Right lobe of liver (tissue), 6 donors: Measurements from ENCODE around the gene UBA6. TPM values are rescaled to one million over a fixed set of nuclear protein-coding genes. Genes with fewer than 3 reads are reported as not detected.

Experiments used
- ATAC-seq, 4 donors: fragments of 200-7000 bp; cut with Tn5 transposase; one replicate each; pipeline ENCODE4 v1.9.1; 2020; ENCODE audit warnings: mild to moderate bottlenecking in 4 of 4, moderate library complexity in 4 of 4
- DNase-seq, 3 donors: peaks; one replicate each; pipeline ENCODE4 v3.0.0-alpha.2; 2020
- H3K27ac ChIP-seq, 3 donors: fragments of 200-600 bp; one replicate each; pipeline ENCODE4 v1.8.0; 2022
- H3K27me3 ChIP-seq, 2 donors: fragments of 200-600 bp; one replicate each; pipeline ENCODE4 v1.8.0; 2022
- H3K36me3 ChIP-seq, 4 donors: fragments of 200-600 bp; sonication (generic) in 1 of 4; one replicate each; pipeline versions ENCODE4 v1.5.1 to v1.8.0; 2017 to 2022; ENCODE audit warnings: control low read depth in 1 of 4
- H3K4me1 ChIP-seq, 4 donors: fragments of 200-600 bp; sonication (generic) in 1 of 4; one replicate each; pipeline versions ENCODE4 v1.5.1 to v1.8.0; 2017 to 2022; ENCODE audit warnings: control low read depth in 1 of 4
- H3K4me3 ChIP-seq, 3 donors: fragments of 200-600 bp; one replicate each; pipeline ENCODE4 v1.8.0; 2022
- H3K9me3 ChIP-seq, 4 donors: fragments of 200-600 bp; sonication (generic) in 1 of 4; one replicate each; pipeline versions ENCODE4 v1.5.1 to v1.8.0; 2017 to 2022; ENCODE audit warnings: control low read depth in 1 of 4
- POLR2A ChIP-seq: fragments of 450-650 bp; IDR thresholded peaks from one replicate; pipeline ENCODE4 v1.6.1; 2017; ENCODE audit warnings: antibody characterized with exemption, mild to moderate bottlenecking
- WGBS: methylation state at CpG from one replicate; pipeline ENCODE4 v1.1.6; 2018; ENCODE audit warnings: low coverage, low lambda C conversion rate; ENCODE audit not compliant: insufficient coverage; ENCODE audit errors: missing lambda C conversion rate; 5-methylcytosine and 5-hydroxymethylcytosine counted together
- intact Hi-C, 2 donors: fragments of 100-400 bp; cut with DNase I; formaldehyde crosslinking; loops; one replicate each; pipeline versions ENCODE4 v1.11.2 to v1.14.1; 2022
- total RNA-seq, 6 experiments: library from RNA; depleted of rRNA in 2 of 6; stranded (reverse); fragments of >200 nt in 2 of 6; fragmentation: NEBNext Ultra II Directional in 3 of 6; extraction: Animal tissue kit (Norgen Biotek cat#: 25700) in 3 of 6; gene quantifications; one replicate each; pipeline versions ENCODE4 v1.1.0 to v1.2.4, GENCODE V29; 2016 to 2023
- TF ChIP-seq, protein P1 (sequence below), 4 donors: fragments of 200-600 bp in 3 of 4; fragments of 450-650 bp in 1 of 4; IDR thresholded peaks; one replicate each; pipeline versions ENCODE4 v1.5.1 to v1.8.0; 2016 to 2022; ENCODE audit warnings: antibody characterized with exemption in 4 of 4, mild to moderate bottlenecking in 2 of 4
- donor health status: DM: no; HTN: yes; CAD: no.
- donor health status: DM: no; HTN: no; CAD: no.
- donor health status: DM: no; HTN: no; CAD: no.
- donor health status: DM: no; HTN: yes; CAD: no.
- donor health status: DM: no; HTN: yes; CAD: no.

The UBA6 gene
- total RNA-seq, 6 experiments from 2014 or later: 17.5 to 46.5 (median 24.7) TPM

DNA sequence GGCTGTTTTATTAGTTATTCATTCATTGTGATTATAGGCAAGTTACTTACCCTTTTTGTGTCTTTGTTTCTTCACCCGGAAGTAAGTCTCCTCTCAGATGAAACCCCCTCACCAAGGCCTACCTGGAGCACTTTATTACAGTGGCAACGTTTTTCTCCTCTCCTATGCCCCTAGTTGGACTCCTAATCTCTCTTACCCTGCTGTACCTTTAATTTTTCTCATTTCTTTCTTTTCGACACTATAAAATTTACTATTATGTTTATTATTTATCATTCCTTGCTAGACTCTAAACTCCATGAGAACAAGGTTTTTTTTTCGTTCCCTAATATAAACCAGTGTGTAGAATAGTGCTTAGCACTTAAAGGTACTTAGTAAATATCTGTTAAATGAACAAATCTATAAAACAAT is 124.9 kb downstream of the UBA6 start:
- H3K36me3 ChIP-seq: no peaks in the 10 kb centered on the region
- H3K27me3 ChIP-seq: no peaks in the 10 kb centered on the region
- H3K4me3 ChIP-seq: no peak overlapping the region
- intact Hi-C loops: no loop called here
- no peaks in the 10 kb centered on the region for H3K9me3 ChIP-seq
- no peak overlapping the region for H3K27ac ChIP-seq
- no peaks in the 10 kb centered on the region for H3K4me1 ChIP-seq
- DNase-seq (no peak), ATAC-seq (no peak)
- TF ChIP-seq, protein P1, sequence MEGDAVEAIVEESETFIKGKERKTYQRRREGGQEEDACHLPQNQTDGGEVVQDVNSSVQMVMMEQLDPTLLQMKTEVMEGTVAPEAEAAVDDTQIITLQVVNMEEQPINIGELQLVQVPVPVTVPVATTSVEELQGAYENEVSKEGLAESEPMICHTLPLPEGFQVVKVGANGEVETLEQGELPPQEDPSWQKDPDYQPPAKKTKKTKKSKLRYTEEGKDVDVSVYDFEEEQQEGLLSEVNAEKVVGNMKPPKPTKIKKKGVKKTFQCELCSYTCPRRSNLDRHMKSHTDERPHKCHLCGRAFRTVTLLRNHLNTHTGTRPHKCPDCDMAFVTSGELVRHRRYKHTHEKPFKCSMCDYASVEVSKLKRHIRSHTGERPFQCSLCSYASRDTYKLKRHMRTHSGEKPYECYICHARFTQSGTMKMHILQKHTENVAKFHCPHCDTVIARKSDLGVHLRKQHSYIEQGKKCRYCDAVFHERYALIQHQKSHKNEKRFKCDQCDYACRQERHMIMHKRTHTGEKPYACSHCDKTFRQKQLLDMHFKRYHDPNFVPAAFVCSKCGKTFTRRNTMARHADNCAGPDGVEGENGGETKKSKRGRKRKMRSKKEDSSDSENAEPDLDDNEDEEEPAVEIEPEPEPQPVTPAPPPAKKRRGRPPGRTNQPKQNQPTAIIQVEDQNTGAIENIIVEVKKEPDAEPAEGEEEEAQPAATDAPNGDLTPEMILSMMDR (IDR thresholded peaks at IDR 0.05): no peak
- TF ChIP-seq POLR2A: no peak
- WGBS: 57% methylated on average over 4 of the region's 4 CpGs

DNA sequence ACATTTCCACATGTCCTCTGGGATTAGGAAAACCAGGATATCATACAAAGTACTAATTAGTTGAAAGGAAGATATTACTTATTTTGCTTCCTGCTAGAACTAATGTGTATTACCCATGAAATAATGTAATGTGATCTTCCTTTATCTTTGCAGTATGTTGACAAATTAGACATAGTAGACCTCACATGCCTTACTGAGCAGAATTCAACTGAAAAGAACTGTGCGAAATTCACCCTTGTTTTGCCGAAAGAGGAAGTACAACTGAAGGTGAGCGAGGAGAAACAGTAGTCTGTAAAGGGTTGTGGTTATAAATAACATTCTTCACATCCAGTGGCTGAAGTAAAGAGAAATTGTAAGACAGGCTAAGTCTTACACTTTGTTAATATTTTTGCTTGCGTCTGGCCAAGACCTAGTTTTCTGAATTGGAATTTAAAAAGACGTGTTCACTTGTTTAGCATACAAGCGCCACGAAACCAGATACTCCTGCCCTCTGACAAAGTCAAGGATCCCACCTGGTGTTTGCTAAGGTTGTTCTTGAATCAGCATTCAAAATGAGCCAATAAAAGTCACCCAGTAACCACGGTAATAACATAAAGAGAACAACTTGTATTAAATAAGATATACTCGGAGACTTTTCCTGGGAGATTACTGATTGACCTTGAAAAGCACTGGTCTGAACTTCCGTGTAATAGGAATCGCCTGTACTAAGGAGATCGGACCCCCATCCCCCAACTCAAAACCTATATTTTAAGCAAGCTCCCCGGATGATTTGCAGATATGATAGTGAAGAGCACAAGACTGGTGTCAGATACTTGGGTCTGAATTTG is 125.5 kb downstream of the UBA6 start:
- Histone ChIP-seq H3K4me1 (no peaks in the 10 kb centered on the region), H3K4me3 (no peak overlapping the region), H3K9me3 (no peaks in the 10 kb centered on the region), H3K36me3 (no peaks in the 10 kb centered on the region), H3K27ac (no peak overlapping the region), H3K27me3 (no peaks in the 10 kb centered on the region)
- TF ChIP-seq, protein P1 (IDR thresholded peaks at IDR 0.05): no peak
- no peak for TF ChIP-seq POLR2A
- no peak for ATAC-seq
- WGBS: 74% methylated on average over 13 of the region's 13 CpGs
- DNase-seq: no peak
- intact Hi-C loops: no loop called here

DNA sequence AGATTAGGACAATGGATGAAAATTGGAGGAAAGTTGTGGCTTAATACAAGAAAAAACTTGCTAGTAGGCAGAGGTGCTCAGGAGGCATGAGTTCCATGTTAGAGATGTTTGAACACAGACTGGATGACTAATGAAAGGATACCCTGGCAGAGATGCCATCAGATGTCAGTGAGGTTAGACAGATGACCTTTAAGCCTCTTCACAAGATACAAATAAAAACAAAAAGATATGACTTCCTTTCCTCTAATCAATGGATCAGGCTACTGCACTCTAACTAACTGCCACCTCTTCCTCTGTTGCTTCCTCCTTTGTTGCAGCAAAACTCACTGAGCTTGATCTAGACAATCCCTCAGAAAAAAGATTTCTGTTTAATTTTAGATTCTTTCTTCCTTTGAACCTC is 127.8 kb downstream of the UBA6 start:
- no peaks in the 10 kb centered on the region for H3K9me3 ChIP-seq
- TF ChIP-seq, protein P1 (IDR thresholded peaks at IDR 0.05): no peak
- no peak for TF ChIP-seq POLR2A
- intact Hi-C loops: no loop called here
- no peaks in the 10 kb centered on the region for H3K4me1 ChIP-seq
- H3K27ac ChIP-seq: no peak overlapping the region
- no peak overlapping the region for H3K4me3 ChIP-seq
- no peaks in the 10 kb centered on the region for H3K27me3 ChIP-seq
- peak in 1 of 4 donors; percentile 45 for ATAC-seq
- DNase-seq: no peak
- H3K36me3 ChIP-seq: no peaks in the 10 kb centered on the region

DNA sequence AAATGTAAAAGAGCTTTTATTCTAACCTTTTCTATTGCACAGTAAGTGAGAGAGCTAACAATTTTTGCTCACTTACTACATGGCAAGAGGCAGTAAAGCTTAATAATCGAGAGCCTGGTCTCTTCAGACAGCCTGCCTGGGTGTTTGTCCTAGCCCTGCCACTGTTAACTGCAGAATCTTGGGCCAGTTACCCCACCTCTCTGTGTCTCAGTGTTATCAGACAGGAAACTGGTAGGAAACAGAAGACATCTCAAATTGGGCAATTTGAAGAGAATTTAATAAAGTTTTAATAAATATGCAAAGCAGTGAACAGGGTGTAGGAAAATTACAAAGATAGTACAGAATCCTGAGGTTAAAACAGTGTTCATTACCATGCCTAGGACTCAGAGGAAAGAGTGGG is 129.0 kb downstream of the UBA6 start:
- 26% methylated on average over 1 of the region's 1 CpG for WGBS
- no peaks in the 10 kb centered on the region for H3K9me3 ChIP-seq
- H3K4me1 ChIP-seq: no peaks in the 10 kb centered on the region
- TF ChIP-seq POLR2A: no peak
- TF ChIP-seq, protein P1 (IDR thresholded peaks at IDR 0.05): no peak
- no peaks in the 10 kb centered on the region for H3K36me3 ChIP-seq
- no peak for DNase-seq
- ATAC-seq: no peak
- H3K27ac ChIP-seq: no peak overlapping the region
- no peak overlapping the region for H3K4me3 ChIP-seq
- no peaks in the 10 kb centered on the region for H3K27me3 ChIP-seq
- intact Hi-C loops: no loop called here
